ENCODE data around the gene TMEM135.

TMEM135 gene

DNA sequence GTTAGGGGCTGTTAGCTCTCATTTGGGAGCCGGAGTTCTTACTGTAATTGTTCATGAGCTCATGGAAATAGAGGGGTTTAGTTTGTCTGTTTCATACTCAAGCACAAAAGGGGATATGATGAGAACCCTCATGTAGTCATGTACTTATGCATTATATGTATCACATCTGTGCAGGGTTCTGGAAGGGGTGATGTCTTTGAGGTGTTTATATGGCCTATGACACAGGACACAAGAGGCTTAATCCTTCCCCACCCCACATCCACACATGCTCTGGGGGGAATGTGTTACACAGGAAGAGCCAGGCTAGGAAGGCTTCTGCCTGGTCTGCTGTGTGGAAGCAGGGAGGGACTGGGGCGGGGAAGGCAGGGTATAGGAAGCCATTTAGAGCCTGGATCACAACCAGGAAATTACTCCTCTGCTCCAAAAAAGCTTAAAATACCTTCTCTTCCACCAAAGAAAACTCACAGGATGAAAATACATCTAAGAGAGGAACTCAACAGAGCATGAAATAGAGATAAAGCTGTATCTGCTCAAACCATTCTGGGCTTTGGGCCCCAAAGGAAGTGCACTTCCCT, 316.1 kb downstream of the TMEM135 start:
- no peak for DNase-seq (ENCODE audit: low spot score)

DNA sequence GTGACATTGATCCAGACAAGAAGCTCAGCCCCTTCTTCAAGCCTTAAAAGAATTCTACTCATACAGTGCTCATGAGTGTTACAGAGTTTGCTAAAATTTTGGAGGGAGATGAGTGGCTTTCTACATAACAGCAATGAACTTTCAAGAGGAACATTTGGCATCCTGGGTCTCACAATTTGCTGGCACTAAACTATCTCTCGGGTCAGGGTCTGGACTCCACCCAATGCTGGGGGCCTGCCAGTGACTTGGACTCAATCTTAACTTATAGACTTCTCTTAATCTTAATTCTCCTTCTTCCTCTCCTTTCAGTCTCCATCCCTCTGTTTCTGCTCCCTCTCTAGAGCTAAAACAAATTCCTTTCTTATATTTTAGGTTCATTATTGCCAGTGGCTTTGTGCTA, 317.9 kb downstream of the TMEM135 start:
- DNase-seq (ENCODE audit: low spot score), result no peak

DNA sequence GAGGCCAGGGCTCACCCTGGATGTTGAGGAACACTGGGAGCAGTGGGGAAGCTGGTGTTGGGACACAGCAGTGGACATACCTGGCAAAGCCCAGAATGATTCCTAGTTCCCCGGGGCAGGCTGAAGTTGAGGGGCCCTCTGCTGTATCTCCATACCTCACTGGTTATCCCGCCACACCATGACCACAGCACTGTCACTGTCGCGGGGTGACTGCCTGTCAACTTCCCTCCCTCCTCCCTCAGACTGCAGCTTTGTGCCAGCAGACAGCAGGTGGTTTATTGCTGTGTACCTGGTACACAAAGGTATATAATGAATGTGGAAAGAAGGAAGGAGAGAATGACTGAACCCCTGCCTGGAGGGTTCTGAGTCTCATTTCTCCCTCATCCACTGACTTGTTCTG, 318.7 kb downstream of the TMEM135 start:
- DNase-seq (ENCODE audit: low spot score), result no peak

DNA sequence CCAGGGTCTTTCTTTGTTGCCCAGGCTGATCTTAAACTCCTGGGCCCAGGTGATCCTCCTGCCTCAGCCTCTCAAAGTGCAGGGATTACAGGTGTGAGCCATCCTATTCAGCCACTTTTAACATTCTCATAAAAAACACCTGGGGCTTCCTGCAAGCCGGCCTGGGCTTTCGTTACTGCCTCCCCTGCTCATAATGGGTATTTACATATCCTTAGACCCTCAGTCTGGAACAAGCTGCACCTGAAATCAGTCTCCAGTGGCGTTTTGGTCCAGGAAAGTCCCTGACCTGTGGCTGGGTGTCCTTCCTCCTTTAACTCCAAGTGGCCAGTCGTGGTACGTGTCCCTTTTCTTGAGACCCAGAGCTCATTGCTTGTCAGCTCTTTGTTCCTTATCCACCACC, 320.7 kb downstream of the TMEM135 start:
- DNase-seq (ENCODE audit: low spot score), result no peak

DNA sequence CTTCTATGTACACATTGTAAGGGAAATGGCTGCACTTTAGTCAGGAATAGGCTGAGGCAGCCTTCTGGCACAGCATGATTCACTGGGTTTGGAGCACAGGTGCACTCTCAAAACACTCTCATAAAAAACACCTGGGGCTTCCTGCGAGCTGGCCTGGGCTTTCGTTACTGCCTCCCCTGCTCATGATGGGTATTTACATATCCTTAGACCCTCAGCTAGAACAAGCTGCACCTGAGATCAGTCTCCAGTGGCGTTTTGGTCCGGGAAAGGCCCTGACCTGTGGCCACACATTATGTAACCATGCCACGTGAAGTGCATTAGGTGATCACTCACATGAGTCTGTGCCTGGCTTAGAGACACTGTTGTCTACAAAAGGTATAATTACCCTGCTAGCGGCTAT, 321.7 kb downstream of the TMEM135 start:
- DNase-seq (ENCODE audit: low spot score), result no peak

DNA sequence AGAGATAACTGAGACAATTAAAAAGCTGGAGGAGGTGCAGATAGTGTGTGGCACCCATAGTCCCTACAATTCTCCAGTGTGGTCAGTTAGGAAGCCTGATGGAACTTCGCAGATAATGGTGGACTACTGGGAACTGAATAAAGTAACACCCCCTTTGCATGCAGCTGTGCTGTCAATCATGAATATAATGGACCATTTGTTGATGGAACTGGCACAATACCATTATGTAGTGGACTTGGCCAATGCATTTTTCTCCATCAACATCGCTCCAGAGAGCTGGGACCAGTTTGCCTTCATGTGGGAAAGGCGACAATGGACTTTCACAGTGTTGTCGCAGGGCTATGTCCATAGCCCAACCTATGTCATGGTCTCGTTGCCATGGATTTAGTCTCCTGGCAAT, 324.2 kb downstream of the TMEM135 start:
- no peak for DNase-seq (ENCODE audit: low spot score)

DNA sequence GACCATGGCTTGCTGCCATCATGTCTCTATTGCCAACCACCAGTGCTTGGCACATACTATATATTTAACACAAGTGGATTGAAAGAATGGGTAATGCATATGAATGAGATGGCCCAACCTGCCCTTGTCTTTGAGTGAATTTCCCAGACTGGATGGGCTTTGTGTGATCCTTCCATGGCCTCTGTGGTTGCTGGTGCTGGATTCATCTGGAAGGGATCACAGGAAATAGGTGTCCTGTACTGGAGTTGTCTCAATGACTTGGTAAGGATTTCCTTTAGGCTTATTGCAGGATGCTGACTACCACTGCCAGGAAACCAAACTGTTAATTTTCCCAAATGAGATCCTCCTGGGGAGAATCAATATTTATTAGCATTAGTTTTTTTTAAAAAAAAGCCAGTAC, 328.6 kb downstream of the TMEM135 start:
- DNase-seq (ENCODE audit: low spot score), result no peak

DNA sequence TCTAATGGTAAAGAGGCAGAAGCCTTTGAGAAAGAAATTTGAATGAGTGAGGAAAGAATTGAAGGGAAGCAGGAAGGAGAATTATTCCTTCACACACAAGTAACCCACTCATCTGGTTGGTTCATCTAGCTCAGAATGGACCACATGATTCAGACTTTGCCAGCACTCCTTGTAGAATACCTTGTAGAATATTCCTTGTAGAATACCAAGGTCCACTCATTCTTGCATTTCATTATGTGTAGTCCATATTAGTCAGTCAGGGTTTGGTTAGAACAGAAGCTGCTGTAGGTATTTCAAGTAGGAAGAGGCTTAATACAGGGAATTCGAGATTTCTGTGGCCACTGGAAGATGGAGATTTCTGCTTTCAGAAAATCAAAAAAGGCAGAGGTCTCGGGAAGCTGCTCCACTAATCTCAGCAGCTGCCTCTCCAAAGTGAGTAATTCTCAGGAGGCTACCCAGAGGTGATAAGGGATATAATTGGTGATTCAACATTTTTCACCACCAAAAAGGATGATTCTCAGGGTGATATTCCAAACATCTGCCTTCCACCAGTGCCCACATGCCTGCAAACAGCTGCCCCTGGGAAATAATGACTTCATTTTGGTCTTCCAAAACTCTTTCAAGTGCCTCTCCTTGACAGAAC, 329.1 kb downstream of the TMEM135 start:
- DNase-seq (ENCODE audit: low spot score), result no peak

DNA sequence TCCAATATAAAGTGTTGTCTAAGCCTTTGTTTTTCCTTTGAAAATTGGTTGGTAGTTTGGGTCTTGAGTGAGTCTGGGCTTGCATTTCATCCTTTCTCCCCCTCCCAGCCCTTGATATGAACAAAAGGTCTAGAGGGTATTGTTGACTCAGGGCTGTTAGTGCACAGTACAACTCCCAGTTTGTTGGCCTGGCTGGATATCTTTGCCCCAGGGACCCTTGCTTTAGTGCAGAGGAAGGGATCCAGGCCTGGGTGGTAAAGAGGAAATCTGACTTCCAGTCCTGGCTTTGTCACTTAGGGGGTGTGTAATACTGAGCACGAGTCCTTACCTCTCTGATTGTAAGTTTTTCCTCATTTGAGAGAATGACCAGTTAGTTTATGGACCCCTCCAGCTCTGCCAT, 330.4 kb downstream of the TMEM135 start:
- no peak for DNase-seq (ENCODE audit: low spot score)

DNA sequence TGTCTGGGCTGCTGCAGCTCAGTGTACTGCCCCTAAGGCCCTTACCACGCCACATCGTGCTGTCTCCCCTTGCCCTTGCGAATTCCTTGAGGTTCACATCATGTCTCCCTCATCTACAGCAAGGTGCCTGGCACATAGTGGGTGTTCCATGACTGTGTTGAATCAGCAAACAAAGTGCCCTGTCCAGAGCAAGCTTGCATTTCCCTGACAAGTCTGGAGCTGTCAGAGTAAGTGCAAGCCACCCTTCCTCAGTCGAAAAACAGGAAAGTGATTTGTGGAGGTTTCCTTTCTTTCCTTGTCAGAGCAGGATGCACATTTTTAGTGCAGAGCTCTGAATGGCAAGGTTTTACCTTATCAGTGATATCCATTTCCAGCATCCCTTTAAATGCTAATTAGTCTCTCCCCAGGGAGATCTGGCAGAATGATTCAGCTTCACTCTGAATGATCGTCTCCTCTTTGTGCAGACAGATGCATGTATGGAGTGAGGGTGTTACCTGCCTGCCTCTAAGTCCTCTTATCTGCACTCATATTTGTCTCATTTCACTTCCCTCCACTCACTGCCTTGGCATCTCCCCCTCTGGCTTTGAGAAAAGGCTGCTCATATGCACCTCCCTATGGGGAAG, 331.2 kb downstream of the TMEM135 start:
- DNase-seq (ENCODE audit: low spot score), result no peak

DNA sequence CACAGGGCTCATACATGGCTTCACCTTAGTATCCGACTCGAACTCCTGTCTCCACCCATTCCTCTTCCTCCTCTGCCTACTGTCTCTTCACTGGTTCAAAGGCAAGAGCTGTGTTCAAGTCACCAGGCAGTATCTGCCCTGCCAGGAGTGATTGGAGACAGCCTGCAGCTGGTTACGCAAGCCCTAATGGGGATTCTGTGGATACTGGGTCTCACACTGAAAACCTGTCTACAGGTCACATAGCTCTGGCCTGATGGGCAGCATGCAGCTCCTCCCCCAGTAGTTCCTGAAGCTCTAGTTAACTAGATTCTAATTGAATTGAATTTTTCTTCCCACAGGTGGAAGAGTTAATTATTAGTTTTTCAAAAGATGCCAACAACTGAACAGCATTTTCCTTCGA, 332.2 kb downstream of the TMEM135 start:
- DNase-seq (ENCODE audit: low spot score), result no peak

DNA sequence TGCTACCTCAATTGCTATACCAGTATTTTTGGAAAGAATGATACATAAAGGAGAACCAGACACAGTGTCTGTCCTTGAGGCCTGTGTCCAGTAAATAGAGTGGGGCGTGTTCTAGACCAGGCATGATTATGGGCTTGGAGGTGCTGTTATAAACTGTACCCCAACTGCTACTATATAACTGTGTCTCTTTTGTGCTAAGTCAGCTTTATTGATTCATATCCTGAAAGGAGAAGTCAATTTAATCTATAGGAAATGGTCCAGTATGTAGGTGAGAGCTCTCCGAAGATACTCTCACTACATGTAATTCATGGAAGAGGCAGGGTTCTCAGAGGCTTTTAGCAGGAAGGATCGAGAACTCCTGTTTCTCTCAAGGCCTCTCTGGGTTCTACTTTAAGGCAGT, 334.3 kb downstream of the TMEM135 start:
- DNase-seq (ENCODE audit: low spot score), result no peak
